HepG2 (cell line): ENCODE measurements around the gene PIGV. TPM values are rescaled to one million over a fixed set of nuclear protein-coding genes. Genes with fewer than 3 reads are reported as not detected.

Experiments
- CBFB ChIP-seq: sonication (generic); formaldehyde crosslinking; IDR thresholded peaks from 2 replicates; pipeline ENCODE4 v1.4.0; 2020; ENCODE audit warnings: missing genetic modification reagents
- GATAD2A ChIP-seq: IDR thresholded peaks from 2 replicates; pipeline ENCODE4 v1.6.1; 2016
- GTF2F1 ChIP-seq: fragments of 150-350 bp; IDR thresholded peaks from 2 replicates; pipeline ENCODE4 v1.6.1; 2014; ENCODE audit warnings: low read length
- HOXA3 ChIP-seq: sonication (generic); formaldehyde crosslinking; IDR thresholded peaks from 2 replicates; pipeline ENCODE4 v1.5.0; 2020; ENCODE audit warnings: missing genetic modification reagents
- MIXL1 ChIP-seq: IDR thresholded peaks from 2 replicates; pipeline ENCODE4 v1.6.1; 2016
- NFATC3 ChIP-seq: sonication (generic); formaldehyde crosslinking; IDR thresholded peaks from 2 replicates; pipeline ENCODE4 v1.5.1; 2020; ENCODE audit warnings: mild to moderate bottlenecking, missing genetic modification reagents
- PRMT3 ChIP-seq: sonication (generic); formaldehyde crosslinking; IDR thresholded peaks from 2 replicates; pipeline ENCODE4 v1.8.1; 2022; ENCODE audit warnings: low read depth, mild to moderate bottlenecking, moderate library complexity, missing genetic modification reagents, borderline replicate concordance
- SAP130 ChIP-seq: IDR thresholded peaks from 2 replicates; pipeline ENCODE4 v1.6.1; 2016; ENCODE audit warnings: low read depth
- SMAD3 ChIP-seq: sonication (generic); formaldehyde crosslinking; IDR thresholded peaks from 2 replicates; pipeline ENCODE4 v1.4.0; 2020; ENCODE audit warnings: missing genetic modification reagents
- ZNF709 ChIP-seq: sonication (generic); formaldehyde crosslinking; IDR thresholded peaks from 2 replicates; pipeline ENCODE4 v1.5.0; 2020; ENCODE audit warnings: mild to moderate bottlenecking, missing genetic modification reagents
- polyA plus RNA-seq, 8 experiments: library from polyadenylated mRNA; depleted of rRNA in 3 of 8; stranded (reverse) in 7 of 8; unstranded in 1 of 8; fragments of >200 nt; fragmentation: Illumina TruSeq in 4 of 8; extraction: Trizol in 4 of 8; gene quantifications; 2 replicates each; pipeline versions ENCODE4 v1.2.1 to v1.2.3, GENCODE V29; 2011 to 2016; ENCODE audit warnings: low read depth in 4 of 8, missing spikeins in 1 of 8, mixed read lengths in 1 of 8; ENCODE audit not compliant: insufficient read depth in 1 of 8
- total RNA-seq, 5 experiments: library from RNA; depleted of rRNA; stranded (reverse); fragments of >200 nt; fragmentation: Illumina TruSeq; extraction: Trizol; gene quantifications; 2 replicates each; pipeline ENCODE4 v1.2.3, GENCODE V29; 2016; ENCODE audit warnings: low read depth in 1 of 5
- TF ChIP-seq, protein P1 (sequence below), 2 experiments: sonication (generic) in 1 of 2; formaldehyde crosslinking in 1 of 2; IDR thresholded peaks; 2 replicates each; pipeline versions ENCODE4 v1.6.1 to v1.9.0; 2014 to 2022; ENCODE audit warnings: antibody characterized with exemption in 1 of 2, borderline replicate concordance in 1 of 2, inconsistent platforms in 1 of 2, low read depth in 1 of 2, missing genetic modification reagents in 1 of 2
- TF ChIP-seq, protein P2 (sequence below): sonication (generic); formaldehyde crosslinking; IDR thresholded peaks from 2 replicates; pipeline ENCODE4 v1.5.0; 2020; ENCODE audit warnings: mild to moderate bottlenecking, missing genetic modification reagents
- TF ChIP-seq, protein P3 (sequence below): sonication (generic); formaldehyde crosslinking; IDR thresholded peaks from 2 replicates; pipeline ENCODE4 v1.8.0; 2022; ENCODE audit warnings: mild to moderate bottlenecking, missing genetic modification reagents; ENCODE audit not compliant: insufficient replicate concordance
- TF ChIP-seq, protein P4 (sequence below): sonication (generic); formaldehyde crosslinking; IDR thresholded peaks from 2 replicates; pipeline ENCODE4 v1.5.0; 2020; ENCODE audit warnings: missing genetic modification reagents
- TF ChIP-seq, protein P5 (sequence below): sonication (generic); formaldehyde crosslinking; conservative IDR thresholded peaks from 2 replicates; pipeline ENCODE4 v1.4.0; 2020; ENCODE audit warnings: missing genetic modification reagents

PIGV gene
- total and polyA plus RNA-seq, 2 of the 13 experiments (the other 11 are each of a cell fraction or from before 2014, with no cell fraction given) = 13.5 to 22.7 TPM

DNA sequence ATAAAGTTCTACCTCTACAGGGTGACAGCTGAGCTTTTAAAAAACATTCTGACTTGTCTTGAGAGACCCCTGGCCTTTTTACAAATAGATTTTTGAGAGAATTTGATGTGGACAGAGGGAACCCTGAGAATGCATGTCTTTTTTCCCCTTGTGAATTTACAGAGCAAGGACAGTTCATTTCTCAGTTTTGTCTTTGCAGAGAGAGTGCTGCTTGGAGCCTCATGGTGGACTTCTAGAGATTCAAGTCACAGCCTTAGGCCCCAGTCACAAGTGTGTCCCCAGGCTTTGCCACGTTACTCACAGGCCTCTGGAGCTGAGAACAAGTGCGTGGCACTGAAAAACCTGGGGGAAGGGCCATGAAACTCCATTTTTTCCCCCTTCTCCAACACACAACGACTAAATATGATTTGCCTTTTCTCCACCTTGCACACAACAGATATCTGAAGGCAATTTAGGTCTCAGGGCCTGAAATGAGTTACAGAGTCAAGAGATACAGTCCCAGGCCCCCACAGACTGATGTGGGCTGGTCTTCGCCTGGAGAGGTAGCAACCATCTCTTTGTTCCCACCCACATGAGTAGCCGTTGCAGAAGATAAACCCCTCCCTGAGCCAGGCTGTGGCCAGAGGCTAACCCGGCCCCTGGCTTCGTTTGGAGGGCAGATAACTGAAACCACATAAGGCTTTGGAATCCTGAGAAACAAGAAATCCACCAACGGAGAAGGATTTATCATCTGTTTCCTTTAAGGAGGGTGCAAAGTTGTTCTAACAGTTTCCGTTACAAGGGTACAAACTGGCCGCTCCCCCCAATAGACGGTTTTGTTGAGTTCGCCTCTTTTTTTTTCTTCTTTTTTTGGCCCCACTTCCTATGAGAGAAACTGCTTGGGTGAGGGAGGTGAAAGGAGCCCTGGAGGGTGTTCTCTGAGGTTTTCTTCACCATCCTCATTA, 1.0 kb upstream of the PIGV start (continued):
- TF ChIP-seq, protein P1, sequence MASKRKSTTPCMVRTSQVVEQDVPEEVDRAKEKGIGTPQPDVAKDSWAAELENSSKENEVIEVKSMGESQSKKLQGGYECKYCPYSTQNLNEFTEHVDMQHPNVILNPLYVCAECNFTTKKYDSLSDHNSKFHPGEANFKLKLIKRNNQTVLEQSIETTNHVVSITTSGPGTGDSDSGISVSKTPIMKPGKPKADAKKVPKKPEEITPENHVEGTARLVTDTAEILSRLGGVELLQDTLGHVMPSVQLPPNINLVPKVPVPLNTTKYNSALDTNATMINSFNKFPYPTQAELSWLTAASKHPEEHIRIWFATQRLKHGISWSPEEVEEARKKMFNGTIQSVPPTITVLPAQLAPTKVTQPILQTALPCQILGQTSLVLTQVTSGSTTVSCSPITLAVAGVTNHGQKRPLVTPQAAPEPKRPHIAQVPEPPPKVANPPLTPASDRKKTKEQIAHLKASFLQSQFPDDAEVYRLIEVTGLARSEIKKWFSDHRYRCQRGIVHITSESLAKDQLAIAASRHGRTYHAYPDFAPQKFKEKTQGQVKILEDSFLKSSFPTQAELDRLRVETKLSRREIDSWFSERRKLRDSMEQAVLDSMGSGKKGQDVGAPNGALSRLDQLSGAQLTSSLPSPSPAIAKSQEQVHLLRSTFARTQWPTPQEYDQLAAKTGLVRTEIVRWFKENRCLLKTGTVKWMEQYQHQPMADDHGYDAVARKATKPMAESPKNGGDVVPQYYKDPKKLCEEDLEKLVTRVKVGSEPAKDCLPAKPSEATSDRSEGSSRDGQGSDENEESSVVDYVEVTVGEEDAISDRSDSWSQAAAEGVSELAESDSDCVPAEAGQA (IDR thresholded peaks at IDR 0.05; ENCODE audit: low read depth) = peak; percentile 44; the same call in 1 of the 2 replicates
- TF ChIP-seq, protein P1 (CRISPR knock-in tag; IDR thresholded peaks at IDR 0.05; ENCODE audit: borderline replicate concordance) = no peak
- TF ChIP-seq, protein P2, sequence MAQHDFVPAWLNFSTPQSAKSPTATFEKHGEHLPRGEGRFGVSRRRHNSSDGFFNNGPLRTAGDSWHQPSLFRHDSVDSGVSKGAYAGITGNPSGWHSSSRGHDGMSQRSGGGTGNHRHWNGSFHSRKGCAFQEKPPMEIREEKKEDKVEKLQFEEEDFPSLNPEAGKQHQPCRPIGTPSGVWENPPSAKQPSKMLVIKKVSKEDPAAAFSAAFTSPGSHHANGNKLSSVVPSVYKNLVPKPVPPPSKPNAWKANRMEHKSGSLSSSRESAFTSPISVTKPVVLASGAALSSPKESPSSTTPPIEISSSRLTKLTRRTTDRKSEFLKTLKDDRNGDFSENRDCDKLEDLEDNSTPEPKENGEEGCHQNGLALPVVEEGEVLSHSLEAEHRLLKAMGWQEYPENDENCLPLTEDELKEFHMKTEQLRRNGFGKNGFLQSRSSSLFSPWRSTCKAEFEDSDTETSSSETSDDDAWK (CRISPR knock-in tag) = no peak
- no peak for TF ChIP-seq PRMT3
- TF ChIP-seq CBFB (CRISPR knock-in tag) = no peak
- TF ChIP-seq, protein P3, sequence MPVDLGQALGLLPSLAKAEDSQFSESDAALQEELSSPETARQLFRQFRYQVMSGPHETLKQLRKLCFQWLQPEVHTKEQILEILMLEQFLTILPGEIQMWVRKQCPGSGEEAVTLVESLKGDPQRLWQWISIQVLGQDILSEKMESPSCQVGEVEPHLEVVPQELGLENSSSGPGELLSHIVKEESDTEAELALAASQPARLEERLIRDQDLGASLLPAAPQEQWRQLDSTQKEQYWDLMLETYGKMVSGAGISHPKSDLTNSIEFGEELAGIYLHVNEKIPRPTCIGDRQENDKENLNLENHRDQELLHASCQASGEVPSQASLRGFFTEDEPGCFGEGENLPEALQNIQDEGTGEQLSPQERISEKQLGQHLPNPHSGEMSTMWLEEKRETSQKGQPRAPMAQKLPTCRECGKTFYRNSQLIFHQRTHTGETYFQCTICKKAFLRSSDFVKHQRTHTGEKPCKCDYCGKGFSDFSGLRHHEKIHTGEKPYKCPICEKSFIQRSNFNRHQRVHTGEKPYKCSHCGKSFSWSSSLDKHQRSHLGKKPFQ = peak; percentile 28
- TF ChIP-seq GTF2F1 = no peak
- no peak for TF ChIP-seq NFATC3 (CRISPR knock-in tag)
- TF ChIP-seq, protein P4, sequence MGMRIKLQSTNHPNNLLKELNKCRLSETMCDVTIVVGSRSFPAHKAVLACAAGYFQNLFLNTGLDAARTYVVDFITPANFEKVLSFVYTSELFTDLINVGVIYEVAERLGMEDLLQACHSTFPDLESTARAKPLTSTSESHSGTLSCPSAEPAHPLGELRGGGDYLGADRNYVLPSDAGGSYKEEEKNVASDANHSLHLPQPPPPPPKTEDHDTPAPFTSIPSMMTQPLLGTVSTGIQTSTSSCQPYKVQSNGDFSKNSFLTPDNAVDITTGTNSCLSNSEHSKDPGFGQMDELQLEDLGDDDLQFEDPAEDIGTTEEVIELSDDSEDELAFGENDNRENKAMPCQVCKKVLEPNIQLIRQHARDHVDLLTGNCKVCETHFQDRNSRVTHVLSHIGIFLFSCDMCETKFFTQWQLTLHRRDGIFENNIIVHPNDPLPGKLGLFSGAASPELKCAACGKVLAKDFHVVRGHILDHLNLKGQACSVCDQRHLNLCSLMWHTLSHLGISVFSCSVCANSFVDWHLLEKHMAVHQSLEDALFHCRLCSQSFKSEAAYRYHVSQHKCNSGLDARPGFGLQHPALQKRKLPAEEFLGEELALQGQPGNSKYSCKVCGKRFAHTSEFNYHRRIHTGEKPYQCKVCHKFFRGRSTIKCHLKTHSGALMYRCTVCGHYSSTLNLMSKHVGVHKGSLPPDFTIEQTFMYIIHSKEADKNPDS (CRISPR knock-in tag) = no peak
- 0 out of 2 replicates have a peak, but pooled peaks have one; percentile 39 for TF ChIP-seq MIXL1 (CRISPR knock-in tag)
- TF ChIP-seq SAP130 = peak; percentile 54; the same call in 1 of the 2 replicates
- 0 out of 2 replicates have a peak, but pooled peaks have one; percentile 38 for TF ChIP-seq SMAD3 (CRISPR knock-in tag)
- peak; percentile 33; the same call in 1 of the 2 replicates for TF ChIP-seq HOXA3
- 0 out of 2 replicates have a peak, but pooled peaks have one; percentile 18 for TF ChIP-seq GATAD2A (CRISPR knock-in tag)
- no peak for TF ChIP-seq ZNF709 (CRISPR knock-in tag)
- TF ChIP-seq, protein P5, sequence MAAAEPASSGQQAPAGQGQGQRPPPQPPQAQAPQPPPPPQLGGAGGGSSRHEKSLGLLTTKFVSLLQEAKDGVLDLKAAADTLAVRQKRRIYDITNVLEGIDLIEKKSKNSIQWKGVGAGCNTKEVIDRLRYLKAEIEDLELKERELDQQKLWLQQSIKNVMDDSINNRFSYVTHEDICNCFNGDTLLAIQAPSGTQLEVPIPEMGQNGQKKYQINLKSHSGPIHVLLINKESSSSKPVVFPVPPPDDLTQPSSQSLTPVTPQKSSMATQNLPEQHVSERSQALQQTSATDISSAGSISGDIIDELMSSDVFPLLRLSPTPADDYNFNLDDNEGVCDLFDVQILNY (CRISPR knock-in tag) = no peak
